ENCODE measurements around the gene ESPN. TPM values are rescaled to one million over a fixed set of nuclear protein-coding genes. Genes with fewer than 3 reads are reported as not detected.
A peak's percentile ranks its signal among the peaks of the same experiment; 100 is the strongest.

The ESPN gene
- total and polyA plus RNA-seq, 2 of the 8 experiments (the other 6 are each of a cell fraction or from before 2014, with no cell fraction given) = 5.2 to 16.3 TPM

DNA sequence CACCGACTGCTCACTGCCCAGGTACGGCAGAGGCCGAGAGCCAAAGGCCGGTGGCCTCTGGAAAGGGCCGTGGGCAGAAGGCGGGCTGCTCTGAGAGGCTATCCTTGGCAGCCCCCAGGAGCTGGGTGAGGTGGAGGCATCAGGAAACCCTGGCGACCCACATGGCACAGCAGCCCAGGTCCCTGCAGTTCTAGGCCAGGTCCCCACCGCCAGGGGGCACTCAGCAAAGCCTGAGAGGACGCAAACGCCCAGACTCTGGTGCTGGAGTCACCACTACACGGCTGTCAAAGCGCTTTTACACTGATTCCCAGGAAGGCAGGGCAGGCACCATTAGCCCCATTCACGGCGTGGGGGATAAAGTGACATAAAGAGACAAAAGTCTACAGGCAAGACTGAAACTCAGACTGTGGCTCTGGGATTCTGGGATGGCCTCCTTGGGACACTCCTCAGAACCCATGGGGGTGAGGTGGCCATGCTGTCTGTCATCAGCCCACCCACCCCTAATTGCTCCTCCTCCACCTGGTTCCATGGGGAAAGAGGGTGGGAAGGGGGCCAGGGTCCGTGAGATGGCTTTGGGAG, 61.9 kb downstream of the ESPN start (continued):
- TF ChIP-seq NANOG (IDR thresholded peaks at IDR 0.05; ENCODE audit: insufficient read depth, low read depth, low read length, poor library complexity, severe bottlenecking) (no peak), SP2 (IDR thresholded peaks at IDR 0.05; ENCODE audit: low read length) (no peak), CEBPB (IDR thresholded peaks at IDR 0.05; ENCODE audit: low read depth, low read length) (no peak), ZNF274 (IDR thresholded peaks at IDR 0.05; ENCODE audit: borderline replicate concordance, extremely low read depth, low read length) (no peak), SP1 (IDR thresholded peaks at IDR 0.05; ENCODE audit: low read depth, low read length) (0 out of 2 replicates have a peak, but pooled peaks have one; percentile 30), BCL11A (IDR thresholded peaks at IDR 0.05; ENCODE audit: low read depth in 2 of 2, low read length in 2 of 2) (no peak), SUZ12 (IDR thresholded peaks at IDR 0.05; ENCODE audit: low read length) (no peak), JUND (IDR thresholded peaks at IDR 0.05; ENCODE audit: low read length) (no peak), PHF8 (conservative IDR thresholded peaks at IDR 0.05; ENCODE audit: low read depth, low read length) (no peak), TBP (IDR thresholded peaks at IDR 0.05; ENCODE audit: low read depth, low read length) (no peak; the same call in 1 of the 2 replicates), MAFK (IDR thresholded peaks at IDR 0.05; ENCODE audit: low read depth, low read length) (no peak), CHD2 (IDR thresholded peaks at IDR 0.05; ENCODE audit: low read length) (no peak), POU5F1 (IDR thresholded peaks at IDR 0.05; ENCODE audit: low read depth, low read length) (no peak), TCF12 (IDR thresholded peaks at IDR 0.05; ENCODE audit: low read depth, low read length) (no peak), TEAD4 (IDR thresholded peaks at IDR 0.05; ENCODE audit: low read depth, low read length) (no peak), RFX5 (IDR thresholded peaks at IDR 0.05; ENCODE audit: borderline replicate concordance, low read depth, low read length) (no peak), ASH2L (IDR thresholded peaks at IDR 0.05; ENCODE audit: low read length) (no peak), EZH2 (IDR thresholded peaks at IDR 0.05; ENCODE audit: low read depth, low read length, severe bottlenecking) (no peak), BACH1 (IDR thresholded peaks at IDR 0.05; ENCODE audit: low read length) (peak; percentile 68; the same call in 1 of the 2 replicates), RBBP5 (IDR thresholded peaks at IDR 0.05; ENCODE audit: borderline replicate concordance, low read depth, low read length) (no peak), GABPA (IDR thresholded peaks at IDR 0.05; ENCODE audit: borderline replicate concordance, insufficient read depth, low read length) (peak; percentile 60; the same call in 1 of the 2 replicates), GTF2F1 (IDR thresholded peaks at IDR 0.05; ENCODE audit: borderline replicate concordance, low read depth, low read length) (no peak), SRF (IDR thresholded peaks at IDR 0.05; ENCODE audit: low read depth, low read length) (no peak), KDM5A (IDR thresholded peaks at IDR 0.05; ENCODE audit: low read length) (no peak), EGR1 (IDR thresholded peaks at IDR 0.05; ENCODE audit: borderline replicate concordance, low read depth, low read length) (no peak)
- TF ChIP-seq, protein P1, sequence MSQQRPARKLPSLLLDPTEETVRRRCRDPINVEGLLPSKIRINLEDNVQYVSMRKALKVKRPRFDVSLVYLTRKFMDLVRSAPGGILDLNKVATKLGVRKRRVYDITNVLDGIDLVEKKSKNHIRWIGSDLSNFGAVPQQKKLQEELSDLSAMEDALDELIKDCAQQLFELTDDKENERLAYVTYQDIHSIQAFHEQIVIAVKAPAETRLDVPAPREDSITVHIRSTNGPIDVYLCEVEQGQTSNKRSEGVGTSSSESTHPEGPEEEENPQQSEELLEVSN (IDR thresholded peaks at IDR 0.05) = no peak

Measured in H1 (cell line).